T1000 (cell line): ENCODE data around the gene LIF.

Experiments used
- DNase-seq: peaks from one replicate; lab custom pipeline; 2025; ENCODE audit warnings: mixed read lengths; lab: John Stamatoyannopoulos, UW

Gene LIF

DNA sequence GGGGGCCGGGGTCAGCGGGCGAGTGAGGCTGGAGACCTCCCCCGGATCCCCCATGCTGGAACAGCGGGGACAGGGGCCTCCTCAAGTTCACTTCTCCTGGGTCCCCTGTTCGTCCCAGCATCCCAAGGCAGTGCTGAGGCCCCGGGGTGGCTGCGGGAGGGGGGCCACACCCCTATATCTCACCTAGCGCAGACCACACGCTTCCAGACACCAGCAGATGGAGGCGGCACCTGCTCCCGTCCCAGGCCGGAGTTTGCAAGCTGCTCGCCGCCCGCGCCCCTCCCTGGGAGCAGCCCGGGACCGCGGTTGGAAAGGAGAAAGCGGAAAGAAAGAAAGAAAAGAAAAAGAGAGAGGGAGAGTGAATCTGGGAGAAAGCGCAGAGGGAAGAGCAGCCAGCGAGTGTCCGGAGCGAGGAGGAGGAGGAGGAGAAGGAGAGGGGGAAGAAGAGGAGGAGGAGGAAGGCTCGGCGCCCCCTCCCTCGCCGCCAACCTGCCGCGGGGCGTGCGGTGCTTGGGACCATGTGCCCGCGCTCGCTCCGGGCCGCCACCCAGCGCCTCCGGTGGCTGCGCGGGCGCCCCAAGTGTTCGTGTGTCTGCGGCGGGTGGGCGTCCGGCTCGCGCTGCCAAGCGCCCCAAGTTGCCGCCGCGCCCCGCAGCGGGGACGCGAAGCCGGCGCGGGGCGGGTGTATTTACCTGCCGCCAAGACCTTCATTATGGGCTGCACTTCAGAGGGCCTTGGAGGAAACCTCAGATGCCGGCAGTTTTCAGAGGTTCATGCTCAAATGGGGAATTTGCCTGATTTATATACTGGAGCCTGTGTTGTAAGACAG is at the start of gene LIF:
Gene LIF, minus strand, starts transcription at position 775 of the 829 bp plus-strand sequence. Its CDS starts 64 bp downstream, at position 711.
- DNase-seq: no peak

GRCh38 chr22:30296324-30296723 is 49.8 kb upstream of the LIF start:
- no peak for DNase-seq

- DNase-seq: no peak
Observed at GRCh38 chr22:30295576-30295975, 49.0 kb upstream of the LIF start.

GRCh38 chr22:30294830-30295229 is 48.3 kb upstream of the LIF start:
- DNase-seq: no peak

DNA sequence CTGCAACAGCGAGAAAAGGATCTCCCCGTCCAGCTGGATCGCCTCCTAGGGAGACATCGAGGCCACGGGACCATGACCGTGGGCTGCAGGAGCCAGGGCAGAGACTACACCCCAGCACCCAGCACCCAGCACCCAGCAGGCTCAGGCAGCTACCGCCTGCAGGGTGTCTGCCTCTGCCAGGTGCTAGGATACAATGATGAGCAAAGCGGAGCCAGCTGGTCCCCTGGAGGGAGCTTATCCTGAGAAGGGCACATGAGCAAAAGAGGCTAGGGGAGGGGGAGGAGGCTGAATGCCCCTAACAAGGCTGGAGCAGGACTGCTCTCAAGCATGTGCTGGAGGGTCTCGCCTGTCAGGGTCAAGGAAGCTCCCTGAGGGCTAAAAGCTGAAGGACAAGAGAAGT is 47.5 kb upstream of the LIF start:
- no peak for DNase-seq

GRCh38 chr22:30293026-30293425 is 46.5 kb upstream of the LIF start:
- DNase-seq: no peak

DNA sequence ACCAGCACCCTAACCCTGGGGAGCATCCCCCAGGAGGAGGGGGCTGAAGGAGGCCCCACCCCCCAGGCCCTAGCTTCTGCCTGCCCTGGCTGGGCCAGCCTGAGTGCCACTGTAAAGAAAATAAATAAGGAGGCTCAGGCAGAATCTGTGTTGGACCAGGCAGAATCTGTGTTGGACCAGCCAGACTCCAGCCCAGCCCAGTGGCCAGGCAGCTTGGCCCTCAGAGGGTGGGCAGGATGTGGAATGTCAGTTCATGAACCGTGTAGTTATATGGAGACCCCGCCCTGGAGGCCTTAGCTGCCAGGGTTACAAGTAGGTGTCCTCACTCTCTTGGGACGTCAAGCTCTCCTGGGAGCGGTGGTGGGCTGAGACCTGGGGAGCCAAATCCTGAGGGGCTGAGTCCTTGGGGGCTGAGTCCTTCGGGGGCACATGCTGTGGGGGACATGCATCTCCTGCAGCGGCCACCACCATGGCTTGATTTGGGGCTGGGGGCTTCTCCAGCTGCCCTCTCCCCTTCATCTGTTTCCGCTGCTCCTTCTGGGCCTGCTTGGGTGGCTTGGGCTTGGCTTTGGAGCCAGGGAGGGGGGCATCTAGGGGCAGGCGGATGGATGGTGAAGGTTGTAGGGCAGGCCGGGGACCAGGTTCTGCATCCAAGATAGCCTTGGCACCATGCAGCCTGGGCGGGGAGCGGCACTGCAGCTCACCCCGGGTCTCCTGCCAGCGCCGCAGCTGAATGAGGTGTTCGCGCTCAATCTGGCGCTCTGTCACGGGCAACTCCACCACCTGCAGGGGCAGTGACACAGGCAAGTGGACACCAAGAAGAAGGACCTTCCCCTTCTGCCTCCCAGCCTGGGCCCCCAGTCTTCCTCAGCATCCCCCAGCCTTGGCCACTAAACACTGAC is 45.8 kb upstream of the LIF start:
- DNase-seq: no peak

DNA sequence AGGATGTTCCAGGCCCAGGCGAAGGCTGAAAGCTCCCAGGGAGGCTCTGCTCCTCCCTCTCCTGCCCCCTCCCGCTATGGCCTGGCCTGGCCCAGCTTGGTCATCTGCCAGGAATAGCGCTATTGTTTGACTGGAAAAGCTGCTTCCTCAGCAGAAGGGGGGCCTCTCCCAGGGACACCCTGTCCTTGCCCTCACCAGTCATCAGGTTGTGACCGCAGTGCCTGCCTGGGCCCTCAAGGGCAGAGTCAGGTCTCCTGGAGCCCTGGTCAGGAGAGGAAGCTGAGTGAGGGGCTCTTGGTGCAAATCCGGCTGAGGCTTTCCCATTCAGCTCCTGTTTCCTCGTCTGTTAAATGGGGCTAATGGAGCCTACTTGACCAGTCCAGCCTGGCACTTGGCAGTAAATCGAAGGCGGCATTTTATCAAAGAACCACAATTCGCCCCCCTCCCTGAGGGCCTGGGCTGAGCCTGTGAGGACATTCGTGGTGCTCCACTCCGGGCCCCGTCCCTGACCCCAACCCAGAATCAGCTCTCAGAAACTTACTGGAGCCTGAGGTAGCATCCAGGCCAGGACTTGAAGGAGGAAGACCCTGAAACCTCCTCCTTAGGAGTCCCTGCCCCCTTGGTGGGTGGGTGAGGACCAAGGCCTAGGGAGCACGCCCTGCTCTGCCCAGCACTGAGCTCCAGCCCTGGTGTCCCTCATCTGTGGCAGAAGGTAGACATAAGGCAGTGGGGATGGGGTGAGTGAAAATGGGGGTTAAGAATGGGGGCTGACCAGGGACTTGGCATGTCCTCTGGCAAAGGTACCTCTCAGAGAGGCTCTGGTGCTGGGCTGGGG is 44.7 kb upstream of the LIF start:
- no peak for DNase-seq

GRCh38 chr22:30290342-30291057 is 43.9 kb upstream of the LIF start:
- DNase-seq: no peak

DNA sequence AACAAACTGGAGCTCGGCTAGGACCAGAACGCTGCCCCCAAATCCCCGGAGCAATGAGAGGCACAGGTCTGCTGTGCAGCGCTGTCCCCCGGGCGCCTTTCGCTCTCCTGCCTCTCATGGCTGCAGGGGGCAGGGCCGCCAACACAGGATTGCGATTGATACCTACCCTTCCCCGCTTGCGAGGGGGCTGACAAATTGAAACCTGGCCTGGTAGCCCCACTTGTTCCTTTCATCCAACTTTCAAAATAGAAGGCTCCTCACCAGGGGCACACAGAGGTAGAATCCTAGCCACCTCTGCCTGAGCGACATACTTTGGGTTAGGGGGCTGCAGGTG is 43.4 kb upstream of the LIF start:
- DNase-seq: no peak

GRCh38 chr22:30289141-30289979 is 42.8 kb upstream of the LIF start, which contains the start of gene CASTOR1:
Gene CASTOR1 (minus strand): TSS chr22:30289505. CDS start chr22:30289497, 8 bp downstream.
- peak; percentile 94 for DNase-seq

DNA sequence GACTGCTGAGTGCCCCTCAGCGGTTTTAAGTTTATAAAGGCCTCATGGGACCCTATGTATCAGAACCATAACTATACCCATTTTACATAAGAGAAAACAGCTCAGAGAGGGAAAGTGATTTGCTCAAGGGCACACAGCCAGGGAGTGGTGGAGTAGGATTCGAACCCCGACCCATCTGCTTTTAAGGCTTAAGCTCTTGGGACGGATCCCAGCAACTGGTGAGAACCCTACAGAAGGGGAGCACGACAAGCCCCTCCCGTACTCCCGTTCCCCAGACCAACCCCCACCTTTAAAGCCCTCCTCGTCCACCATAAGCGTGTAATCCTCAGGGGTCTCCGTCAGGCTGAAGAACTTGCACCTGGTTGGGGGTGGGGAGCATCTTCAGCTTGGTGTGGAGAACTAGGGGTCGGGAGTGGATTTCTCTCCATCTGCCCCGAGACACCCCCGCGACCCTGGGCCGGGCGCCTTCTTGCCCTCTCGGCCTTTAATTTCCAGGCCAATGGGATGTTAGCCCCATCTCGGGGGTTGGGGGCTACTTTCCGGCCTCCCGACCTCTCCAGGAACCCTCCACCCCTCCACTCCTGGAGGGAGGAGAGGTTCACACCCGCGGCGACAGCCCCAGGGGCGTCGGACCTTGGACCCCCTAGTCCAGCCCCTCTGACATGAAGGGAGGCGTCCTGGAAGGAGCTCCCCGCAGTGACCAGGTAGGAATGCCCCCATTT is 42.0 kb upstream of the LIF start:
- no peak for DNase-seq

GRCh38 chr22:30287648-30288418 is 41.3 kb upstream of the LIF start:
- DNase-seq: peak; percentile 65

GRCh38 chr22:30286813-30287647 is 40.5 kb upstream of the LIF start:
- peak; percentile 40 for DNase-seq

GRCh38 chr22:30286331-30286730 is 39.8 kb upstream of the LIF start:
- no peak for DNase-seq

- DNase-seq: no peak
Observed at GRCh38 chr22:30285846-30286200, 39.3 kb upstream of the LIF start.

GRCh38 chr22:30285176-30285845 is 38.8 kb upstream of the LIF start:
- DNase-seq: no peak

GRCh38 chr22:30284666-30285065 is 38.1 kb upstream of the LIF start:
- no peak for DNase-seq
